Measurements from ENCODE around the gene FBXW7. TPM values are rescaled to one million over a fixed set of nuclear protein-coding genes. Genes with fewer than 3 reads are reported as not detected.

Gene FBXW7
- total and polyA plus RNA-seq, 2 of the 13 experiments (the other 11 are each of a cell fraction or from before 2014, with no cell fraction given), result 5.0 to 40.9 TPM

GRCh38 chr4:152308951-152309350 lies 226.9 kb downstream of the FBXW7 start:
- Histone ChIP-seq H4K20me1 (ENCODE audit: insufficient read depth, low read length) (no peaks in the 10 kb centered on the region), H3K4me2 (ENCODE audit: low read depth, low read length) (no peak overlapping the region), H3K4me3 (replicated peaks in 1 of 3; ENCODE audit: insufficient read depth in 1 of 3, low read depth in 2 of 3, low read length in 3 of 3) (no peak overlapping the region), H2AFZ (ENCODE audit: low read length) (no peak overlapping the region), H3K9ac (ENCODE audit: insufficient read depth, low read depth, low read length) (no peak overlapping the region), H3K9me3 (ENCODE audit: low read length) (no peaks in the 10 kb centered on the region), H3K27me3 (ENCODE audit: control insufficient read depth in 1 of 2, insufficient read depth in 2 of 2, low read length in 2 of 2) (no peaks in the 10 kb centered on the region), H3K4me1 (ENCODE audit: insufficient read depth, low read length) (0 out of 2 replicates have a peak, but pooled peaks cover 7% of the 10 kb centered on the region), H3K27ac (ENCODE audit: extremely low read length, insufficient read depth, low read length) (no peak overlapping the region), H3K79me2 (ENCODE audit: insufficient read depth, low read length) (no peaks in the 10 kb centered on the region), H3K36me3 (replicated peaks in 1 of 2; ENCODE audit: control insufficient read depth in 1 of 2, insufficient read depth in 2 of 2, low read length in 2 of 2) (no peaks in the 10 kb centered on the region)
- whole genome bisulfite sequencing (ENCODE audit: low lambda C conversion rate), result 25% methylated on average over 4 of the region's 4 CpGs
- in situ Hi-C loops (cut with HindIII; ENCODE audit: extremely low pct_ligation_motif_present, low pct_unique_long_range_greater_than_20kb), result no loop called here
- CTCF ChIA-PET (ENCODE audit: low intra/inter-chr PET ratio, low total read pairs), result no interaction called here
- POLR2A ChIA-PET, result no interaction called here
- FAIRE-seq, result no peak
- DNase-seq (ENCODE audit: low spot score), result no peak
- no TSS peak for BruUV-seq (replicated peaks)
- ATAC-seq, result no peak
- intact Hi-C loops (cut with micrococcal nuclease; ENCODE audit: unreplicated experiment), result no loop called here
- TF ChIP-seq ZNF383 (CRISPR knock-in tag; IDR thresholded peaks at IDR 0.05; ENCODE audit: borderline replicate concordance) (no peak), U2AF1 (optimal IDR thresholded peaks at IDR 0.05; ENCODE audit: low read depth, low read length) (no peak), TBX2 (CRISPR knock-in tag; IDR thresholded peaks at IDR 0.05; ENCODE audit: borderline replicate concordance) (no peak), YY1 (IDR thresholded peaks at IDR 0.05; ENCODE audit: insufficient read depth, insufficient replicate concordance, low read depth, low read length) (no peak), ZKSCAN1 (IDR thresholded peaks at IDR 0.05; ENCODE audit: low read length) (no peak), MEIS1 (CRISPR knock-in tag; IDR thresholded peaks at IDR 0.05; ENCODE audit: borderline replicate concordance) (no peak), U2AF2 (IDR thresholded peaks at IDR 0.05; ENCODE audit: low read depth, low read length) (no peak), ZNF329 (CRISPR knock-in tag; IDR thresholded peaks at IDR 0.05; ENCODE audit: low read depth) (no peak), ZNF484 (CRISPR knock-in tag; IDR thresholded peaks at IDR 0.05; ENCODE audit: borderline replicate concordance, low read depth) (no peak), RXRA (CRISPR knock-in tag; IDR thresholded peaks at IDR 0.05) (no peak)

GRCh38 chr4:152307669-152308068 lies 228.2 kb downstream of the FBXW7 start:
- TF ChIP-seq ZNF577 (CRISPR knock-in tag; IDR thresholded peaks at IDR 0.05; ENCODE audit: borderline replicate concordance, low read depth) (no peak), ZBTB7A (CRISPR knock-in tag; IDR thresholded peaks at IDR 0.05) (no peak), RFX3 (CRISPR knock-in tag; IDR thresholded peaks at IDR 0.05) (no peak), HIVEP1 (CRISPR knock-in tag; IDR thresholded peaks at IDR 0.05) (no peak), ZNF234 (CRISPR knock-in tag; conservative IDR thresholded peaks at IDR 0.05) (no peak)
- Histone ChIP-seq H3K79me2 (ENCODE audit: insufficient read depth, low read length) (no peaks in the 10 kb centered on the region), H3K27me3 (ENCODE audit: control insufficient read depth in 1 of 2, insufficient read depth in 2 of 2, low read length in 2 of 2) (no peaks in the 10 kb centered on the region; a peak in 1 of 5 replicates), H3K9me3 (ENCODE audit: low read length) (no peaks in the 10 kb centered on the region), H2AFZ (ENCODE audit: low read length) (no peak overlapping the region), H3K4me2 (ENCODE audit: low read depth, low read length) (no peak overlapping the region), H3K27ac (ENCODE audit: extremely low read length, insufficient read depth, low read length) (no peak overlapping the region), H4K20me1 (ENCODE audit: insufficient read depth, low read length) (no peaks in the 10 kb centered on the region), H3K9ac (ENCODE audit: insufficient read depth, low read depth, low read length) (no peak overlapping the region), H3K4me1 (ENCODE audit: insufficient read depth, low read length) (0 out of 2 replicates have a peak, but pooled peaks cover 7% of the 10 kb centered on the region), H3K4me3 (replicated peaks in 1 of 3; ENCODE audit: insufficient read depth in 1 of 3, low read depth in 2 of 3, low read length in 3 of 3) (no peak overlapping the region; a peak in 1 of 6 replicates), H3K36me3 (replicated peaks in 1 of 2; ENCODE audit: control insufficient read depth in 1 of 2, insufficient read depth in 2 of 2, low read length in 2 of 2) (no peaks in the 10 kb centered on the region)
- DNase-seq (ENCODE audit: low spot score) (no peak), FAIRE-seq (no peak), ATAC-seq (peak; percentile 71)
- WGBS (ENCODE audit: low lambda C conversion rate), result 23% methylated on average over 8 of the region's 8 CpGs
- in situ Hi-C loops (cut with HindIII; ENCODE audit: extremely low pct_ligation_motif_present, low pct_unique_long_range_greater_than_20kb) (no loop called here), intact Hi-C loops (cut with micrococcal nuclease; ENCODE audit: unreplicated experiment) (no loop called here)
- ChIA-PET CTCF (ENCODE audit: low intra/inter-chr PET ratio, low total read pairs) (no interaction called here), POLR2A (no interaction called here)
- no TSS peak for BruUV-seq (replicated peaks)

Data from HepG2 (cell line).